Fibroblast of pulmonary artery (primary cell): ENCODE data around the gene LRP1B.

Experiments used
- DNase-seq: peaks from one replicate; pipeline ENCODE4 v3.0.0-alpha.2; 2010; ENCODE audit warnings: low read depth
- H3K4me3 ChIP-seq: replicated peaks from 2 replicates; pipeline ENCODE4 v1.5.1; 2011; ENCODE audit warnings: low read depth, mild to moderate bottlenecking, control low read depth, low read length, moderate library complexity
- CTCF ChIP-seq: IDR thresholded peaks from 2 replicates; pipeline ENCODE4 v1.5.1; 2011; ENCODE audit warnings: mild to moderate bottlenecking, control low read depth, low read length, inconsistent platforms; ENCODE audit errors: missing control alignments

Gene LRP1B

GRCh38 chr2:141362311-141362710, 768.5 kb downstream of the LRP1B start:
- TF ChIP-seq CTCF, result no peak
- DNase-seq, result peak; percentile 3
- H3K4me3 ChIP-seq, result no peak overlapping the region

- no peak overlapping the region for H3K4me3 ChIP-seq
- no peak for TF ChIP-seq CTCF
- no peak for DNase-seq
Measured at GRCh38 chr2:141348481-141348880, 782.3 kb downstream of the LRP1B start.

DNA sequence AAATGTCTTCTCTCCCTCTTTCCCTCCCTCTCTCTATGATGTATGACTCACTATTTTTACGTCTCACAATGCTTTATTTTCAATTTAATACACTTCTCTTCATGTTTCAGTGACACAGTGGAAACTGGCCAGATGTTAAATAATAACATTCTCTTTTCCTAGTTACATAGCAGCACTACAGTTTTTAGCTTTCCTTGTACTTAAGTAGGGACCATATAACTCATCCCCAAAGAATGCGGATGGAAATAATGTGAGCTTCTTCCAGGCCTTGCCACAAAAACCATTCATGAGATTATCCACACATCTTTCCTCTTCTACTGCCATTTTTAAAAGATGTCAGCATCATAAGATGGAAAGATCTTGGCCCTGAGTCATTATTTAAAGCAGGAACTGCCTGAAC, 789.4 kb downstream of the LRP1B start:
- DNase-seq, result peak; percentile 94
- TF ChIP-seq CTCF, result no peak
- no peak overlapping the region for H3K4me3 ChIP-seq

DNA sequence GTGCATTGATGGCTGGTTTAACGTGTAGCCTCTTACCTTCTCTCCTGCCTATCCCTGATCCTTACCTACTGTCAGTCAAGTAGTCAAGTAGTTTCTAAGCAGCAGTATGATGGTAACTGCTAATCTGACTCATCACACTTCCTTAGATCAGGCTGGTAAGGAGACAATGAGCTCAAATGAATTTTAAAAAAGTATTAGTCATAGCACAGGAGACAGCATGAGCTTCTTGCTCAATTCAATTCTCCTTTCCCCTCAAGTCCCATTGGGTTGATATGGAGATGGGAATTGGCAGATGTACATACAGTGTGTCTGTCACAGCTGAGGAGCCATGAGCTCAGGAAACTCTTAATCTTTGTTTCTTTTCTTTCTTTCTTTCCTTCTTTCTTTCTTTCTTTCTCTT, 799.7 kb downstream of the LRP1B start:
- TF ChIP-seq CTCF, result no peak
- no peak overlapping the region for H3K4me3 ChIP-seq
- DNase-seq, result peak; percentile 84

DNA sequence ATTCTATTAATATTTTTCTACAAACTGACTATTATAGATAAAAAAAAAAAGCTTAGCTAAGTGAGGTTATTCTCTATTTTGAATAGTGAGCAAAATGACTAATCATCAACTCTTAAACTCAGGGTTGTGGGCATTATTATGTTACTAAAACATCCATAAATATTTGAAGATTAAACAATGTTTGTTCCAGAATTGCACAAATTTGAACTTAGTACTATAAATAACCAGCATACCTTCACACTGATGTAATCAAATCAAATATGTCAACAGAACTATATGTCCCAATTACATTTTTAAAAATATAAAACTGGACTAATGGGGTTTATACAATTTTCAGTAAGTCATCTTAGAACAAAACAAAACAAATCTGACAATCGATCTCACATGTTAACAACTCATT, 800.9 kb downstream of the LRP1B start:
- peak; percentile 62 for DNase-seq
- no peak overlapping the region for H3K4me3 ChIP-seq
- no peak for TF ChIP-seq CTCF

- no peak overlapping the region for H3K4me3 ChIP-seq
- DNase-seq, result no peak
- no peak for TF ChIP-seq CTCF
Measured at GRCh38 chr2:141323571-141323970, 807.2 kb downstream of the LRP1B start.

- H3K4me3 ChIP-seq, result no peak overlapping the region
- peak; percentile 25 for DNase-seq
- no peak for TF ChIP-seq CTCF
Measured at GRCh38 chr2:141317986-141318385, 812.8 kb downstream of the LRP1B start.
